Adipose tissue (tissue), 3 donors: ENCODE results near the gene SMIM5. TPM values are rescaled to one million over a fixed set of nuclear protein-coding genes. Genes with fewer than 3 reads are reported as not detected.
"Not testable (repeated sequence)": the region's sequence is repeated elsewhere in the genome, so short reads cannot be mapped to it uniquely, and the experiment has no call there.

Experiments used
- H3K27ac ChIP-seq: one replicate; pipeline ENCODE4 v1.5.1; 2013; ENCODE audit warnings: low read depth, low read length
- WGBS, 3 donors: extraction: QIAGEN DNeasy Blood & Tissue Kit; methylation state at CpG; one replicate each; pipeline ENCODE4 v1.1.7; 2013; 5-methylcytosine and 5-hydroxymethylcytosine counted together
- polyA plus RNA-seq, 3 donors: library from polyadenylated mRNA; stranded (reverse); fragments of 200-250 nt; gene quantifications; one replicate each; pipeline ENCODE4 v1.2.3, GENCODE V29; 2013
- donor health status: healthy with polysubstance abuse.
- donor health status: Bipolar disorder and iron deficiency.
- donor health status: healthy.

The SMIM5 gene
- polyA plus RNA-seq, 3 donors: 0.67 to 1.5 (median 1.4) TPM

DNA sequence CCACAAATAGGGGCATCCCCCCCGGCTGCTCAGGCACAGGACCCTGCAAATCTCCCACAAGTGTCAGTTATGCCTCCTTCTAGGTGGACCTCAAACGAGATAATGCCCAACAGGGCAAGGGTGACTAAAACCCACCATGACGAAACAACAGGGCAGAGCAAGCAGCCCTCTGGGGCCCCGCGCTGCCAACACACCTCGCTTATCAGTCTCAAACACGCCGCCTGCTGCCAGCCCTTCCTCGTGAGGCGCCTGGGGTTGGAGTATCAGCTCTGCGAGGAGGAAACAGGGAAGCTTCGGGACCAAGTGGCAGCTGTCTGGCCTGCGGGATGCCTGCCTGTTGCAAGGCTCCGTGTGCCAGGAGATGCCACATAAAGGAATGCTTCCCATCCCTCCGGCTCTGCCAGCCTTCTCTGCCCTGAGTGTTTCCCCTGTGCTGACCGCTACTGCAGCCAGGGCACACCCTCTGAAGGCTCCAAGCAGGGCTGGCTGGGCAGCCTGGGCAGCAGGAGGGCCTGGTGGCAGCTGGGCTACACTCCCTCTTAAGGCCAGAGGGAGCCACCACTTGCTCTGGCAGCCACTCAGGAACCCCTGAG lies 2.5 kb downstream of the SMIM5 start:
- 47 to 67% (median 56%) methylated on average over 16 of the region's 16 CpGs for WGBS, 3 donors

GRCh38 chr17:75636381-75637142 lies 3.3 kb downstream of the SMIM5 start:
- no peak overlapping the region for H3K27ac ChIP-seq
- 90 to 93% (median 91%) methylated on average over 19 of the region's 19 CpGs for WGBS, 3 donors

More for the DNA sequence above, 2.5 kb downstream of the SMIM5 start:
- H3K27ac ChIP-seq: no peak overlapping the region

DNA sequence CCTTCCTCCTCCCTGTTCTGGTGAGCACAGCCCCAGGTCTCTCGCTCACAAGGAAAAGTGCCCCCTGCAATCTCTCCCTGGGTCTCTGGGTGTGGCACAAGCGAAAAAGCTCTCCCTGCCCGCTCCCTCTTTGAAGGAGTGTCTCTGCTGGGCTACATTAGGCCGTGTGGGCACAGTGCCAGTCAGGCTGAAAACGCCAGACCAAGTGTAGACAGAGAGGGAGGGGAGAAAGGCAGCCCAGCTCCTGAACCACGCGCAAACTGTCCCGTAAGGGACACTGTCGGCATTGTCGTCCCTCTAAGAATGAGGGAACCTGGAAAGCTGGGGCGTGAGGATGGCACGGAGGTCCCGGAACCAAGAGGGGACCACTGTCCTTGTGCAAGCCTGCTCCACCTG lies 3.9 kb downstream of the SMIM5 start:
- no peak overlapping the region for H3K27ac ChIP-seq
- 70 to 85% (median 82%) methylated on average over 13 of the region's 13 CpGs for WGBS, 3 donors

DNA sequence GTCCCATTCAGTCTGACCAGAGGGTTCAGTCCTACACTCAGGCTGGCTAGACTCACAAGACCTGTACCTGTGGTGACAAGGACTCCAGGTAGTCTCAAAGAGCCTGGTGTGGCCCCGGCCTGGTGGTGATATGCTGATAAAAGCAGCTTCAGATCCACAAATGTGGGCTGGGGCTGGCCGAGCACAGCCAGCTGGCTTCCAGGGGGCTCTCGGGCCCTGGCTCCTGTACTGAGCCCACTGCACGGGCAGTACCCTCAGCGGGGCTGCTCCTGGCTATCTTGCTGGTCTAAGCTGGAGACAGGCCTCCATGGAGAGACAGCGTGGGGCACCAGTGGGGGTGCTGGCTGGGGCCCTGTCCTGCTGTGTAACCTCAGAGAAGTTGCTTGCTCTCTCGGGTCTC lies 4.3 kb downstream of the SMIM5 start:
- WGBS, 3 donors: 87 to 94% (median 93%) methylated on average over 7 of the region's 7 CpGs

DNA sequence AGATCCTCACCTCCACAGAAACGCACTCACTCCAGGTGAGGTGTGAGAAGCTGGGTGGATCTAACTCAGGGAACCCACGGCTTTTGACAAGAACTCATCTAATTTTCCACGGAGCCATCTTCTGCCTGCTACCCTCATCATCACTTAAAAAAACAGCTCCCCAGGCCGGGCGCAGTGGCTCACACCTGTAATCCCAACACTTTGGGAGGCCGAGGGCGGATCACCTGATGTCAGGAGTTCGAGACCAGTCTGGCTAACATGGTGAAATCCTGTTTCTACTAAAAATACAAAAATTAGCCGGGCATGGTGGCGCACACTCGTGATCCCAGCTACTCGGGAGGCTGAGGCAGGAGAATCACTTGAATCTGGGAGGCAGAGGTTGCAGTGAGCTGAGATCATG lies 4.8 kb downstream of the SMIM5 start:
- WGBS, 3 donors: 93 to 96% (median 95%) methylated on average over 12 of the region's 12 CpGs
- not testable (repeated sequence) for H3K27ac ChIP-seq

More for the DNA sequence above, 4.3 kb downstream of the SMIM5 start:
- no peak overlapping the region for H3K27ac ChIP-seq

GRCh38 chr17:75638893-75639292 lies 5.7 kb downstream of the SMIM5 start:
- WGBS, 3 donors: 87 to 95% (median 92%) methylated on average over 13 of the region's 13 CpGs
- H3K27ac ChIP-seq: no peak overlapping the region

DNA sequence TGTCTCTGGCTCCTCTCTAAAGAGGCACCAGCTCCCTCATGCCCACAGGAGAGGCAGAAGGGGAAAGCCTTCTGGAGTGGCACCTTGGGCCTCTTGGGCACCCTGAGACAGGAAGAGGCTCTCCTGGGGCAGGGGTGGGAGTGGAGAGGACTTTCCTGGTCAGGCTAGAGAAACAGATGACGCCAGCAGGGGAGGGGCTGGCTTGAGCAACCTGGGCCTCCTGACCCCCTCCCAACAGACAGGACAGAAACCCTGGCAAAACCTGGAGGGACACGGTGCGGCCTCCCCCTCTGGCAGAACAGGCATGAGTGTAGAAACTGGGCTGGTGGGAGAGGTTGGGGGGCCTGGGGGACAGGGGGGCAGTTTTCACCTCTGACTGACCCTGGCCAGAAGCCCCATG lies 6.1 kb downstream of the SMIM5 start:
- 83 to 93% (median 87%) methylated on average over 3 of the region's 3 CpGs for WGBS, 3 donors
- no peak overlapping the region for H3K27ac ChIP-seq

- 83 to 90% (median 85%) methylated on average over 30 of the region's 30 CpGs for WGBS, 3 donors
- no peak overlapping the region for H3K27ac ChIP-seq
Observed at GRCh38 chr17:75639771-75640555, 6.7 kb downstream of the SMIM5 start.

DNA sequence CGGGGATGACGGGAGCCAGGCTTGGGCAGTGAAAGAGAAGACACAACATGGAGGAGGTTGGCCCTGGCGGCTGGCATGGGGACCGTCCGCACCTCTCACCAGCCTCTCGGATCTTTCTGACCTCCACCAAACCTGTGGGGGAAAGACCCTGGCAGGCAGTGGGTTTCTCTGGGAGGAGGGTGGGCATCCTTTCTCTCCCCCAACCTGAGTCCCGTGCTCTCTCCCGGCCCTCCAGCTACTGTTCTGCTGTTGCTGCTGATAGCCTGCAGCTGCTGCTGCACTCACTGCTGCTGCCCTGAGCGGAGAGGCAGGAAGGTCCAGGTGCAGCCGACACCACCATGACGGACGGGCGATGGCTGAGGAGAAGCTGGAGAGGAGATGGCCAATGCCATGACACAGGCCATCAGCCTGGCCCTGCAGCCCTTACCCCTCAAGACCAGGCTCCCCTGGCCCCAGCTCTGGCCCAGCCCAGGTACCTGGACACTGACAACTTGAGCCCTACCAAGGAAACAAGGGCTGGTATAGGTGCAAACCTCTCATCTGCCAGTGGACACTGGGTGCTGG lies 7.4 kb downstream of the SMIM5 start:
- H3K27ac ChIP-seq: no peak overlapping the region
- WGBS, 3 donors: 93 to 97% (median 94%) methylated on average over 13 of the region's 13 CpGs

DNA sequence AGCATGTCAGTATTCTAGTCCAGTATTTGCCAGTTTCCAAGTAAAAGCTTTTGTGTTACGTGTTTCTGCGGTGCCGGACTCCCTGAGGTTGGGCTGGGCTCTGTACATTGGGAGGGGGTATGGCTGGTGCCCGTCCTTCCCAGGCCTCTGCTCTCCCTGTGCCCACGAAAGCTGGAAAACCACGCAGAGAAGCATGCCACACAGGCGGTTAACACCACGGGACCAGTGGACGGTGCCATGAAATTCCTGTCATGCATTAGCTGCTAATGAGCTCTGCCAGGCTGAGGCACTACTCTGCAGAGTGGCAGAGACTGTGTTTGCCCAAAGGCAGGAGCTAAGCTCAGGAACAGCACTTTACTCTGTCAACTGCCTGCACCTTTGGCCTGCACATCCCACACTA lies 8.1 kb downstream of the SMIM5 start:
- H3K27ac ChIP-seq: no peak overlapping the region
- WGBS, 3 donors: 85 to 94% (median 90%) methylated on average over 9 of the region's 9 CpGs

- WGBS, 3 donors: 82 to 88% (median 86%) methylated on average over 7 of the region's 7 CpGs
- H3K27ac ChIP-seq: no peak overlapping the region
Observed at GRCh38 chr17:75642182-75642783, 9.0 kb downstream of the SMIM5 start.

DNA sequence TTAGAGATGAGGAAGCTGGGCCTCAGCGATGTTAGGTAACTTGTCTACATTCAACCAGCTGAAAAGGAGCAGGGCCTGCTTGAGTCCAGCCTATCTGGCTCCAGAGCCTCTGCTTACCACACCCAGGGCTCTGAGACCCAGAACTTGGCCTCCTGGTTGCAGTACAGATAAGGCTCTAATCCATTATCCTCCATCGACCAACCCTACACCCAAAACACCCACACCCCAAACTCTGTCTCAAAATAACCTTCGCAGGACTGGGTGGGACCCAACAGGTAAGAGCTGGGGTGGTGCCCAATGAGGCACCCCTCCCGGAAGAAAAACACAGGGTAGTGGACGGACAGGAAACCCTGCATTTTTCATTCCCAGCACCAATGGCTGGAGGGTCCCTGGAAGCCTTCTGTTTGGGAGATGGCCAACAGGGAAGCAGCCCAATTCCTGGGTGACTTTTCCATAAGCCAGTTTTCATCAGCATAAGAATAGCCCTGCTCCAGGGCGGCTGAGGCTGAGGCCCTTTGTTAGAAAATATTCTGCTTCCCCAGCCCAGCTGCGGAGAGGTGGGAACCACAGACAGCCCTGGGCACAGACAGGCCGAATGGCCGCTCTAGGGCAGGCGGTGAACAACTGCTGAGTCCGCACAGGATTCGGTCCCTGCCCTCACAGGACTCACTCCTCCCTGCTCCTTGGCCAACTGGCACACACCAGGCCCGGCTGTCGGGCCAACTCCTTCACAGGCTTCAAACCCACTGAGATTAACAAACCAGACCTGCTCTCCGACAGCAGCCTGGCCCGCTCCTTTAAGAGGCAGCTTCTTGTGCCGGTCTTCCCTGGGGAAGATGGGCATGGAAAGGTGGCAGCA lies 9.8 kb downstream of the SMIM5 start:
- H3K27ac ChIP-seq: no peak overlapping the region
- 84 to 91% (median 86%) methylated on average over 17 of the region's 17 CpGs for WGBS, 3 donors

DNA sequence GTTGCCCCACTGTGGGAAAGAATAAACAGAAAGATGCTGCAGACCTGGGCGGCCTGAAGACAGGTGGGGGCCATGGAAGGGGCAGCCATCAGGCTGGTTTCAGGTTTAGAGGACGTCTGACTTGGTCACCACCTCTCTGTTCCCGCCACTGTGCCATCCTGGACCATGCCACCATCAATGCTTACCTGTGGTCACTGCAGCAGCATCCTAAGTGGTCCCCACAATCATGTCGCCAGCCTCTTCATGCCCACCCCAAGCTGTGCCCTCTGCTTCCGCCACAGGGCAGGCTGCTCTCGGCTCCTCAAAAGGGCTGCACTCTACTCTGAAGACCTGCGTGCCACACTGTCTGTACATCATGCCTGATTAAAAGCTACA lies 10.4 kb downstream of the SMIM5 start:
- 87 to 95% (median 92%) methylated on average over 7 of the region's 7 CpGs for WGBS, 3 donors
- no peak overlapping the region for H3K27ac ChIP-seq

DNA sequence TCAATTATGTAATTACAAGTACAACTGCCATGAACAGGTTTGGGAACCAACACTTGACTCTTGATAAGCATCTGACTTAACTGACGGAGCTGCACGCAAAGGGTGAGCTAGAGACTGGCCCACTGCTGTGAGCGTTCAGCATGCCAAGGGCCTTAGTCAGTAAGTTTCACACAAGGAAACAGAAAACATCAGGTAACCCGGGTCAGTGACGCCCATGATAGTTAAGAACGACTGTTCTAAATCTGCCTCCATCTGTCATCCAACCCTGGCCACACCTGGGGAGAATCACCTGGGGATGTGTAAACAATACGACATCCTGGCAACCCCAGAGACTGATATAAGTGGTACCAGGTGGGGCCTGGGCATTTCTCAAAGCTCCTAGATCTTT lies 12.3 kb downstream of the SMIM5 start:
- WGBS, 3 donors: 35 to 72% (median 68%) methylated on average over 7 of the region's 7 CpGs
- H3K27ac ChIP-seq: no peak overlapping the region

GRCh38 chr17:75645889-75646637 lies 12.8 kb downstream of the SMIM5 start:
- 18 to 56% (median 50%) methylated on average over 17 of the region's 17 CpGs for WGBS, 3 donors
- H3K27ac ChIP-seq: no peak overlapping the region

- WGBS, 3 donors: 68 to 95% (median 94%) methylated on average over 6 of the region's 6 CpGs
- no peak overlapping the region for H3K27ac ChIP-seq
Observed at GRCh38 chr17:75646638-75646992, 13.4 kb downstream of the SMIM5 start.

DNA sequence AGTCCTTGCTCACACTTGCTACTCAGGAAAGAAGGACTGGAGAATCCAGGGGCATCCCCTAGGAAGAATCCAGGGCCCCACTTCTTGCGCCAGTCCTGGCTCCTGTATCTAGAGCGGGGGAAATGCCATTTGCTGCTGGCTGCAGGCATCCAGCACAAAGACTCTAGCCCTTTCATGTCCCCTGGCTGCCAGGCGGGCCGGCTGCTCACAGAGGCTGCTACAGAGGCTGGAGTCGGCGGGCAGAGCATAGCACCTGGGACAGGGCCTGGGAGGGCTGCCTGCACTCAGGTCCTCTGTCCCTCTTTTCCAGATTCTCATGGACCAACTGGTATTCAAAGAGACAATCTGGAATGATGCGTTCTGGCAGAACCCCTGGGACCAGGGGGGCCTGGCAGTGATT lies 13.8 kb downstream of the SMIM5 start:
- H3K27ac ChIP-seq: no peak overlapping the region
- WGBS, 3 donors: 83 to 92% (median 86%) methylated on average over 7 of the region's 7 CpGs
